Stimulated activated CD8-positive, alpha-beta memory T cell treated with anti-CD3 and anti-CD28 coated beads, Interleukin-2, amount 100 ng/mL, for 1 hour (primary cell): ENCODE data around the gene PWP2.
"Not testable (repeated sequence)": the region's sequence is repeated elsewhere in the genome, so short reads cannot be mapped to it uniquely, and the experiment has no call there.

Experiments
- DNase-seq, 2 donors: peaks; one replicate each; pipeline ENCODE4 v3.0.0-alpha.2; 2020; ENCODE audit warnings: low read depth in 2 of 2

The PWP2 gene

DNA sequence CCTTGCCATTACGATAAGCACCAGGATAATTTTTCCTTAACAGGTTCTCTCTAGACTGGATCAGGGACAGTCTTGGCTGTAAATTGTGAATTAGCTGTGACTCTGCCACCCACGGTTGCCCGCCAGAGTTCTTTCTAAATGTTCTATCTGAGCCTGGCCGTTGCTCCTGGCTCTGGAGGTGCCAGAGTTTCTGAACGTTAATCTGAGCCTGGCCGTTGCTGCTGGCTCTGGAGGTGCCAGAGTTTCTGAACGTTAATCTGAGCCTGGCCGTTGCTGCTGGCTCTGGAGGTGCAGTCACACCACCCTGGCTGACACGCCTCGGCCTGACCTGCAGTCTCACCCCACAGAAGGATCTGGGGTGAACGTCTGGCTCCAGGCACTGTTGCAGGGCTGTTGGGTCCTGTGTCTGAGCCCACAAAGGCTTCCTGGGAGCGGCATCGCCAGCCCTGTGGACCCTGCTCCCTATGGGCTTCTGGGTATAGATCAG, 56.0 kb downstream of the PWP2 start:
- DNase-seq: not testable (repeated sequence)

DNA sequence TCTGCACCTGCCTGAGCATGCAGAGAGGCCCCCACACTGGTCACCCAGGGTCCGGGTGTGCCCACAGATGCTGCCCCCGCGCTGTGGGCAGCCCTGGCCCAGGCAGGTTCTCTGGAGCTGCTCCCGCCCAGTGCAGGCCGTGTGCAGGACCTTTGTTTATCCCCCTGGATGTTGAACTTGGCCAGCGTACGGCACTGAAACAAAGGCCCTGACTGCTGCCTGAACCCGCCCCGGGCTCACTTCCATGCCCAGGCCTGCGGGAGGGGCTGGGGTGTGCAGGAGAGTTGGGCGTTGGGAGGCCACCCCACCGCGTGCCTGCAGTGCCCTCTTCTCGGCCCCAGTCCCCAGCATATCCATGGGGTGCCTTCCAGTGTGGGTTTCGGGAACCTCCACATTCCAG, 58.7 kb downstream of the PWP2 start:
- not testable (repeated sequence) for DNase-seq

DNA sequence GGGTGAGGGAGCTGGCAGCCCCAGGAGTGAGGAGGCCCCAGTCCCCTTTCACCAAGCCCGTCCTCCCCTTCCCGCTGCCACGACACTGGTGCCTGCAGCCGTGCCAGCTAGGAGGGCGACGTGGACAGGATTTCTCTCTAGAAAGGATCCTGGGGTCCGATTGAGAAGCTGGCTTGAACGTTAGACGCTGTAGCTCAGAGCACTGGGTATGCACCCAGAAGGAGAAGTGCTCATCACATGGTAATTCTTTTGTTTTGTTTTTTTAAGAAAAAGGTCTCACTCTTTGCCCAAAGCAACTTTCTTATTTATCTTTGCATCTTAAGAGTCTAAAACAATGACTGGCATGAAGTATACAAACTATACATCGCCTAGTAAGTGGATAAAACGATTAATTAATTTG, 60.3 kb downstream of the PWP2 start:
- not testable (repeated sequence) for DNase-seq

DNA sequence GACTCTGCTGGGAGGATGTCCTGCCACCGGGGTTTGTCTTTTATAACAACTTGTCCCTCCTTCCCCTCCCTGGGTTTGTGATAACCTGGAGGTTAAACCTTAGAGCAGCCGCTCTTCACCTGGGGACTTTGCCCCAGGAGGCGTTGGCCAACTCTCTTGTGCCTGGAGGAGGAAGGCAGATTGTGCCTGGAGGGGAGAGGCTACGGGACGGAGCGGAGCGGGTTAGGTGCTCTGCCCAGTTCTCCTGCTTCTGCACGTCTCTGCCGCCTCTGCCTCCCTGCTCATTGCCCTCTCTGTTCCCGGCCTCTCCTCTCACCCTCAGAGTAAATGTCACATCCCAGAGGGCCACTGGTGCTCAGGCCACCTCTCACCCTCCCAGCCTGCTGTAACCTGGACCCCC, 63.1 kb downstream of the PWP2 start:
- DNase-seq: not testable (repeated sequence)

DNA sequence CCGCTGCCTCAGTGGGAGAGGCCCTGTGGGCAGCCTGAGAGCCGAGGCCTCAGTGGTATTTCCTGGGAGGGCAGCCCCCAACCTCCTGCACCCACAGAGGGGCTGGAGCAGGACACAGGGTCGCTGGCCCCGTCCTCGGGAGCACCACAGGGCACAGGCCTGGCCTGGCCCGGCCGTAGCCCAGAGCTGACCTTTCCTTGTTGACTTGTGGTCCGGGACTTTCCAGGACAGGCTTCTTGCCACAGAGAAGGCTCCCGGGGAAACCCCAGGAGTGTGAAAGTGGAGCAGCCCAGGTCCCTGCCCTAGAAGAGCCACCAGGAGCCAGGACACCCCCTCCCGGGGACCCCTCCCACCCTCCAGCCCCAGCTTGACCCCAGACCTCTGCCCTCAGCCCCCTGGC, 63.7 kb downstream of the PWP2 start:
- not testable (repeated sequence) for DNase-seq

DNA sequence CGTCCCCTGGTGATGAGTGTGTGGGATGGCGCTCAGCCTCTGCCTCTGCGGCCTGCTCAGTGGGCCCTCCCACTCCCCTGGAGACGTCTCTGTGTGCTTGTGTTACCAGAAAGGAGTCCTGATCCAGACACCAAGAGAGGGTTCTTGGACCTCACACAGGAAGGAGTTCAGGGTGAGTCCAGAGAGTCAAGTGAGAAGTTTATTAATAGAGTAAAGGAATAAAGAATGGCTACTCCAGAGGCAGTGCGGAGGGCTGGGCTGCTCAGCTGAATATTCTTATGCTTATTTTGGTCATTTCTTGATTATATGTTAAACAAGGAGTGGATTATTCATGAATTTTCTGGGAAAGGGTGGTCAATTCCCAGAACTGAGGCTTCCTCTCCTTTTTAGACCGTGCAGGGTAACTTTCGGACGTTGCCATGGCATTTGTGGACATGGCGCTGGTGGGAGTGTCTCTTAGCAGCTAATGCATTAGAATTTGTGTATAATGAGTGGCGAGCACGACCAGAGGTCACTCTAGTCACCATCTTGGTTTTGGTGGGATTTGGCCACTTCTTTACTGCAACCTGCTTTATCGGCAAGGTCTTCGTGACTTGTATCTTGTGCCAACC, 64.9 kb downstream of the PWP2 start:
- DNase-seq: not testable (repeated sequence)

DNA sequence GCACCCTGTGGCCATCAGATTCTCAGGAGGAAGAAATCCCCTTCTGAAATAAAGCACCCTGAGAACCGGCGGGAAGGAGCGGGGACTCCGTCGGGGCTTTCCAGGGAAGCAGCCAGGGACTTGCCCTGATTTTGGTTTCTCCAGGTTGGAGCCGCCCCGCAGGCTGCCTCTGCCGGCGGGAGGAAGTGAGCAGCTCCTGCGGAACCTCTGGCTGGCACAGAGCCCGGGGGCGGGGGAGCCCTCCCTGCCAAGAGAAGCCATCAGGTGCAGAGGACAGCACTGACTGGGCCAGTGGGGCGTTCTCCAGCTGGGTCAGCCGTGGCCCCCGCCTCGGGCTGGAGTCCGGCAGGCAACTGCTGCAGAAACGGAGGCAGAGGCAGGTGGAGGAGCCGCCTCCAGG, 65.5 kb downstream of the PWP2 start:
- DNase-seq: not testable (repeated sequence)

DNA sequence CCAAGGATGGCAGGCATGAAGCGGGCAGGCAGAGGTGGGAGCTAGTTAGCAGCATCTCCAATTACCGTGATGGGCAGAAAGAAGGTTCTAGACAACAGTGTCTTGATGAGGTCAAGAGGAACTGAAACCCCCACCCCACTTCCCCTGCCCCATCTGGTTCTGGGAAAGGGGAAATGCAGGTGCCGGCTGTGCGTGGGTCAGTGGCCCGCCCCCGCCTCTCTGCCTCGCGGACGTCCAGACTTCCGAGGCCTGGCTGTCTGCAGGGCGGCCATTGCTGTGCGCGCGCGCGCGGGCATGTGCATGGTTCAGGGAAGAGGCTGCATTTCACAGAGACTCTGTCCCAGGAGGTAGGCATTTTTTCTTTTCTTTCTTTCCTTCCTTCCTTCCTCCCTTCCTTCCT, 68.0 kb downstream of the PWP2 start:
- not testable (repeated sequence) for DNase-seq

DNA sequence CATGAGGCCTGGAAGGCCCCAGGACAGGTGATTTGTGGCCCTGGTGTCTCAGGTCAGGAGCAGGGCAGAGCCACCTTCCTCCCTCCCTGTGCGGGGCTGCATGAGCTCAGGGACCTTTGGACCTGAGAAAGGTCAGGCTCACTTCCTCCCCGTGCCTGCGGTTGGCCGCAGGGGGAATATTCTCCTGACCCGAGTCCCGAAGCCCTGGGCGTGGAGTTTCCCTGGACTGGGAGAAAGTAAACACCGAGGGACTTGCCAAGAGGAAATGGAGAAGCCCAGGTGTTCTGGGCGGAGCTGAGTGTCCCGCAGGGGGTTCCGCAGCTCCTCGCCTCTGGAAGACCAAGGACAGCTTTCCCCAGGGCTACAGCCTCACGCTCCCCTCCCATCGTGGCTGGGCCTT, 68.9 kb downstream of the PWP2 start:
- DNase-seq: not testable (repeated sequence)
